Omental fat pad (tissue), 4 donors: ENCODE measurements around the gene RAB11FIP4. TPM values are rescaled to one million over a fixed set of nuclear protein-coding genes. Genes with fewer than 3 reads are reported as not detected.

Experiments used
- ATAC-seq: fragments of 150-250 bp; one replicate; pipeline ENCODE4 v1.9.1; 2016; ENCODE audit warnings: mild to moderate bottlenecking, moderate library complexity; ENCODE audit not compliant: low FRiP score
- DNase-seq: peaks from one replicate; pipeline ENCODE4 v3.0.0-alpha.2; 2019; ENCODE audit warnings: low spot score
- total RNA-seq, 4 donors: library from RNA; depleted of rRNA; stranded (reverse); fragments of >200 nt; gene quantifications; one replicate each; pipeline ENCODE4 v1.1.0, GENCODE V29; 2016
- TF ChIP-seq, protein P1 (sequence below), 3 donors: fragments of 450-650 bp; IDR thresholded peaks; one replicate each; pipeline ENCODE4 v1.5.1; 2016 to 2017; ENCODE audit warnings: antibody characterized with exemption in 3 of 3, mild to moderate bottlenecking in 3 of 3, moderate library complexity in 2 of 3

Gene RAB11FIP4
- total RNA-seq, 4 donors from 2014 or later = 2.8 to 12.0 (median 5.7) TPM

DNA sequence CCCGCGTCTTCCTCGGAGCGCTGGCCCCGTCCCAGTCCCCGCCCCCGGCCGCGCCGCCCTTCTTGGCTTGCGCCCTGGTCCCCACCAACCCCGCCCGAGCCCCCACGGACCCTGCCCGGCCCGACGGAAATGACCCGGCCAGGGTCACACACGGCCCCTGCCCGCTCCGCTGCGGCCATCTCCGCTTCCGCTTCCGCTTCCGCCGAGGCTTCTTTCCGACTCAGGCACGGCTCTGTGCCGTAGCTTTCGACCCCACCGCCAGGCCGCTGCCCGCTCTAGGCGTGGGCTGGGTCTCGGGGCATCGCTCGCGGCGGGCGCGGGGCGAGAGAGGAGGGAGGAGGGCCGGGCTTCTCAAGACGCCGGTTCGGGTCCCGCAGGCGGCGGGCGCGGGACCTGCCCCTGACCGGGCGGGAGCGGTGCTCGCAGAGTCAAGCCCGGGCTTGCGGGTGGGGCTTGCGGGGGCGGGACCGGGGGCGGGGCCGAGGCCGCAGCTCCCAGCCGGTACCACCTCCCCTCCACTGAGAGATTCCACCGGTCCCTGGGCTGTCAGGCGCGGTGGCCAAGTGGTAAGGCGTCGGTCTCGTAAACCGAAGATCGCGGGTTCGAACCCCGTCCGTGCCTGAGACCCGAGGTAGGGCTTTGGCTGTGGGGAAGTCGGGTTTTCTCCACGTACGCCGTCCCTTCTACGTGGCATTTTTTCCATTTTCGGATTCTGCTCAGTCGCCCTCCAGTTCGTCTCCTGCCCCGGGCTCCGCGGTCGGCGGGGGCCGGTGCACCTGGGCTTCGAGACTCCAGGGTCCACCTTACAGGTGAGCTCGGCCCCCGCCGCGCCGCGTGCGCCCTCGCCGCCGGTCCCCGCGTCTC lies 158.3 kb downstream of the RAB11FIP4 start:
- ATAC-seq = peak; percentile 93

DNA sequence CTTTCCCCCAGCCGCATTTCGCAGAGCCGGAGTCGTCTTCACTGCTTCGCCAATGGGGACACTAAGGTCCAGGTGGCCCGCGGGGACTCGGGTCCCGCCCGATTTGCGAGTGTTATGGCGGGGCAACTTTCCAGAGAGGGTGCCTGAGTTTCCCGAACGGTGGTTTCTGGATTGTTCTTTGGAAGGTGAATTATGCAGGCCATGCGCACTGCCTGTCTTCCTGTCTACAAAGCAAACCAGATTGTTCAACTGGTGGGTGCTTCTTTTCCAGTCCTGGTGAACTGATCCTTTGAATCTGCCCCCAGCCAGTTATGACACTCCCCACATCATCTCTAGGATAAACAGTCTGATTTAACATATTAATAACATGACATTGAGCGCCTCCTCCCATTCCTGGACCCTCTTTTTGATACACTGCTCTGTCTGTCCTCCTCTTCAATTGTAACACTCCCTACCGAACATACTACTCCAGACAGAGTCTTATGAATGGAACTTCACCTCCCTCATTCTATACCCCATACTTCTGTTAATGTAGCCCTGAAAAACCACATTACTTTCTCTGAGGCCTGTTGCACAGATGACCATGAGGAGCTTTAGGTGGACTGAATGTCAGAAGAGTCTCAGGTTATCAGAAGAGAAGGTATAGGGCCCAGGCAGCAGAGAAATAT lies 159.0 kb downstream of the RAB11FIP4 start:
- TF ChIP-seq, protein P1, sequence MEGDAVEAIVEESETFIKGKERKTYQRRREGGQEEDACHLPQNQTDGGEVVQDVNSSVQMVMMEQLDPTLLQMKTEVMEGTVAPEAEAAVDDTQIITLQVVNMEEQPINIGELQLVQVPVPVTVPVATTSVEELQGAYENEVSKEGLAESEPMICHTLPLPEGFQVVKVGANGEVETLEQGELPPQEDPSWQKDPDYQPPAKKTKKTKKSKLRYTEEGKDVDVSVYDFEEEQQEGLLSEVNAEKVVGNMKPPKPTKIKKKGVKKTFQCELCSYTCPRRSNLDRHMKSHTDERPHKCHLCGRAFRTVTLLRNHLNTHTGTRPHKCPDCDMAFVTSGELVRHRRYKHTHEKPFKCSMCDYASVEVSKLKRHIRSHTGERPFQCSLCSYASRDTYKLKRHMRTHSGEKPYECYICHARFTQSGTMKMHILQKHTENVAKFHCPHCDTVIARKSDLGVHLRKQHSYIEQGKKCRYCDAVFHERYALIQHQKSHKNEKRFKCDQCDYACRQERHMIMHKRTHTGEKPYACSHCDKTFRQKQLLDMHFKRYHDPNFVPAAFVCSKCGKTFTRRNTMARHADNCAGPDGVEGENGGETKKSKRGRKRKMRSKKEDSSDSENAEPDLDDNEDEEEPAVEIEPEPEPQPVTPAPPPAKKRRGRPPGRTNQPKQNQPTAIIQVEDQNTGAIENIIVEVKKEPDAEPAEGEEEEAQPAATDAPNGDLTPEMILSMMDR (IDR thresholded peaks at IDR 0.05) = no peak
- ATAC-seq (no peak), DNase-seq (no peak)

More for the DNA sequence above, 158.3 kb downstream of the RAB11FIP4 start:
- peak; percentile 85 for DNase-seq
- TF ChIP-seq, protein P1 (IDR thresholded peaks at IDR 0.05) = no peak

DNA sequence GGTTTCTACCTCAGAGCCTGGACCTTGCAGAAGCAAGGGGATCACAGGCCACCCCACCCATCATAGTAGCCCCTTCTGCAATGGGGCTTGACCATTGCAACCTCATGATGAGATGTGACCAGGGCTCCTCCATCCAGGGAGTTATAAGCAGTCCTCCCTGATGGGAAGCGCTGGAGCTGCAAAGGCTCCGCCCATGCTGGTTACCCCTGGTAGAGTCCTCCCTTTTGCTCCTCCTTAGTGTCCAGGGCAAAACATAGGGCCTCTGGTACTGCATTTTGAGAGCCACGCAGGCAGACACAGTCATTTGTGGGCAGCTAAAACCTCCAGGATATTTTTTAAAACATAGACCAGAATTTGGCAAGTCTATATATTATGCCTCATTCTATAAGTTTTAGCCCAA lies 161.1 kb downstream of the RAB11FIP4 start:
- no peak for ATAC-seq
- TF ChIP-seq, protein P1 (IDR thresholded peaks at IDR 0.05) = no peak
- DNase-seq = no peak

DNA sequence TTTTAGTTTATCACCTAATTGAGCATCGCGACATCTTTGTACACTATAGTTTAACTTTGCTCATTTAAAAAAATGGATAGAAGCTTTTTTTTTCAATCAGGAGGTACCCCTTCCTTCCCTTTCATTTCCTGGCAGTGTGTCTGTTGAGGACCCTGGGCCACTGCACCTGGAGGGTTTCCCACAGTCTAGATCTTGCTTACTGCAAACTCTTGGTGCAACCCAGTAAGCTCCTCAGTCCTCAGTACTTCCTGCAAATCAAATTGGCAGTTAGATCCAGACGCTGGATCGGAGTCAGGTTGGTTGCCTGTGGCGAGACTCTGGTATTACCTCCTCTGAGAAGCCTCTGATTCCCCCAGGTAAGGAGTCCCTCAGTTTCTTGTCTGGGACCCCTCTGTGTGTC lies 162.0 kb downstream of the RAB11FIP4 start:
- TF ChIP-seq, protein P1 (IDR thresholded peaks at IDR 0.05) = no peak
- ATAC-seq (no peak), DNase-seq (no peak)

DNA sequence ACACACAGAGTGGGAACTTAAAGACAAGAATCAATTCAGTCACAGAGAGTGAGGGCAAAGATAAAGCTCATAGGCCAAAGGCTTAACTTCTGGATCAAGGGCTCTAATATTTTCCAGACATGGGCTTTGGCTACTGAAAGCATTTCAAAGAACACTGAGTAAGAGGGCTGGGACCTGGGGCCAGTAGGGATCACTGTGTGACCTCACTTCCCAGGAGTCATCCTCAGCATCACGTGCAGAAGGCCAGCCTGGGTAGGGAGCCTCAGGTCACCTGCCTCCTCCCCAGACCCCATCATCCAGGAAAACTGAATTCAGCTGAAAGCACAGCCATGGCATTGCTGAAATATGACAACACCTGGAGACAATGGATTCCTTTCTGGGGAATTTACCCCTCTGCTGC lies 163.5 kb downstream of the RAB11FIP4 start:
- TF ChIP-seq, protein P1 (IDR thresholded peaks at IDR 0.05) = no peak
- DNase-seq (no peak), ATAC-seq (no peak)

DNA sequence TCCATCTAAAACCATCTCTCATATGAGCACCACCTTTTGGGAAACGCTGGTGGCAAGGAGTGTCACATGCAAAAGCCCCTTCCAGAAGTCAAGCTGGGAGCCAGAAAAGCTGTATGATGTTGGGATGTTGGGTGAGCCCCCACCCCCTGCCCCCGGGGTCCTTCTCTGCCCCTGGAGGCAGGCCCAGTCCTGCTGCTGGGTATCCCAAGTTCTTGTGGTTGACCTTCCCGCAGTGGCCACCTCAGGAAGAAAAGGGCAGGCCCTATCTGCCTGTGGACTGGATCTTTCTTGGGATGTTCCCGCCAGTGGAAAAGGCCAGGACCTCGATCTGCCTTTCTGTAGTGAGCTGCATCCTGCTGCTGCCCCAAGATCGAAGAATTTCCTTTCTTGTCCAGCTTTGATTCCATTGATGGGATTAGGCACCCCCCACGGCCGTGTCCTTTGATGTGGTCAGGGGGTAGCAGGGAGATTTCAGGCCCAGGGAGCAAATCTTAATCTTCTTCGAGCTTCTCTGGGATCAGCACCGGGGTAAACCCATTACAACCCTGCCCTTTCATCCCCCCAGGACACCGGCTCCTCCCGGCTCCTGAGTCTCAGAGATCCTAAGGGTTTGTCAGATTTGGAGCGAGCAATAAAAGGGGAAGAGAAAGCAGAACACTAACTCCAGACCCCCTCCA lies 165.6 kb downstream of the RAB11FIP4 start:
- TF ChIP-seq, protein P1 (IDR thresholded peaks at IDR 0.05) = no peak
- DNase-seq = no peak

More for the DNA sequence above, 165.6 kb downstream of the RAB11FIP4 start:
- ATAC-seq = no peak
